GM19468 (cell line): ENCODE measurements around the gene OR10Z1.

ENCODE experiments used
- ATAC-seq: cut with Tn5 transposase; IDR thresholded peaks from one replicate; pipeline ENCODE4 v1.9.1; 2021; ENCODE audit warnings: mild to moderate bottlenecking, moderate library complexity, moderate number of reproducible peaks; ENCODE audit not compliant: unreplicated experiment; ENCODE audit errors: extremely low read depth

OR10Z1 gene, protein sequence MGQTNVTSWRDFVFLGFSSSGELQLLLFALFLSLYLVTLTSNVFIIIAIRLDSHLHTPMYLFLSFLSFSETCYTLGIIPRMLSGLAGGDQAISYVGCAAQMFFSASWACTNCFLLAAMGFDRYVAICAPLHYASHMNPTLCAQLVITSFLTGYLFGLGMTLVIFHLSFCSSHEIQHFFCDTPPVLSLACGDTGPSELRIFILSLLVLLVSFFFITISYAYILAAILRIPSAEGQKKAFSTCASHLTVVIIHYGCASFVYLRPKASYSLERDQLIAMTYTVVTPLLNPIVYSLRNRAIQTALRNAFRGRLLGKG

DNA sequence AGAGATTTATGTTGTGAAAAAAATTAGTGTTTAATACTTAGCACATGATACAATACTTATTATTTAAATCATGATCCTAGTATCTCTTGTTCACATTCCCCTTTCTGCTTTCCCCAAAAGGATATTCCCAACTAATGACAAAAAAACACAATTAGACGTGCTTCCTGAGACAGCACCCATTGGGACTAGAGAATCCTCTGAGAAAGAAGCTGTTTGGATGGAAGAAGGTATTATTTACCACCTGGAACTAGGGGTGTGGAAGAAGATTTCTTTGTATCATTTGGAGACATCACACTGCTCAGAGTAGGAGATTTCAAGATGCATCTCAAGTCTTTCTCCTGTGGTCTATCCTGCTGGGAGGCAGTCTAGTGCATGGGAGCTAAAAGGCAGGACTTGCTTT is at the start of gene OR10Z1:
OR10Z1 (plus strand) TSS at position 301 of the 400 bp plus-strand sequence. CDS start 1,171 bp downstream, outside the sequence.
- ATAC-seq: no peak

DNA sequence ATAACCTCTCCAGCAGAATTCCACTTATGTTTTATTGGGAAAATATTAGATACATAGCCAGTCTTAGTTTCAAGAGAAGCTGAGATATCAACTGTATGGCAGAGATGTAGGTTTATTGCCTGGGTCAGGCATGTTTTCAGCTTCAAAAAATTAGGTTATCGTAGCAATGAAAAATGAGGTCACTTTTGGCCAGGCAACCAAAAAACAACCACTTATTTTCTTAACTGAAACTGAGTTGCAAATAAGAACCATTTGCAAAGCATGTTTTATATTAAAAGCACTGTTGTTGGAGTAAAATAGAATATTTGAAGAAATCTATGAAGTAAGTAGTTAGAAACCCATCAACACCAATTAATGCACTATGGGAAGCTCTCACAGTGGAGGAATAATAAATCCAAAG is 45.4 kb upstream of the OR10Z1 start:
- ATAC-seq: no peak

DNA sequence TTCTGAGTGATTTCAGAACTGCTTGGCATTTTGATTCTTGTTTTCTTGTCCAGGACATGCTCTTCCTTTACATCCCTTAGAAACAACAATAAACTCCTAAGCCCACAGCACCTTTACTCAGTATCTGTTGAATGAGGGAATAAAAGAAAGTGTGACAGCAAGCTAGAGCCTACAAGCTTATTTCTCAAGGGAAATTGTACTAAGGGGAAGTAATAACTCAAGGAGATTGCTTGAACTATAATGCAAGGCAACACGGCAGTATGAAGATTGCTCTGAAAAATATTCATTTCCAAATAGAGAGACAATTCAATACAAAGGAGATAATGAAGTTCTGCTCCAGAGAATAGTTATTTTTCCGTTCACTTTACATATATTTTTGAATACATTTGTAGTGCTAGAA is 41.2 kb upstream of the OR10Z1 start:
- ATAC-seq: no peak

DNA sequence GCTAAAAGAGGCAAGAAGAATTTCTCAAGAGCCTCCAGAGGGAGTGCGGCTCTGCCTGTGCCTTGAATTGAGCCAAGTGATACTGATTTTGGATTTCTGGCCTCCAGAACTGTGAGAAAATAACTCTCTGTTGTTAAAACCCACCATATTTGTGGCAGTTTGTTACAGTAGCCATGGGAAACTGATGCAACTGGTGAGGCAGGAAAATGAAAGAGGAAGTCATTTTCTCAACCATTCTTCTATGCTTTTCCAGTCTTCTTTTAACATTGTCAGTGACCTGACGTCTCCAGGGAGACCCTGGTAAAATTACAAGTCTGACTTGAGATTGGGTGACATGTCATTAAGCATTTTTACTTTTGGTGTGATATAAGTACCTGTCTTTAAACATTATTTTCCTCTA is 40.5 kb upstream of the OR10Z1 start:
- ATAC-seq: no peak

DNA sequence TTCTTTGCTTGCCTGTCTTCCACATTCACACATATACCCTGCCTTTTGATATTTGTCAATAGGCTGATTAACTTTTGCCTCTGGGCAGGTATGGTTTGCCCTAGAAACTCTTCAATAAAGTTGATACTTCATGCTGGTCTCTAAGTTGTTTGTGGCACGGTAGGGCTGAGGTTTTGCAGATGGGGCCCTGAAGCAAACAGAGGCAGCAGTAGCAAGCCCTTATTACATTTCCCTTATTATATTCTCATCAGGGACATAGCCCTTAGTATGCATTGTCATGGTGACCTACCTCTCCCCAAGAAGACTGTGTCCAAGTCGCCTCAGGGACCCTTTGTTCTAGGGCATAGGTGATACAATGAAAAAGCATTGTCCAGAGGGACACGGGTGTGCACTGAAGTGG is 34.6 kb upstream of the OR10Z1 start, which contains the start of gene OR6P1:
OR6P1 (minus strand) TSS at position 101 of the 400 bp plus-strand sequence. CDS start 6,976 bp downstream, outside the sequence.
- ATAC-seq: no peak

DNA sequence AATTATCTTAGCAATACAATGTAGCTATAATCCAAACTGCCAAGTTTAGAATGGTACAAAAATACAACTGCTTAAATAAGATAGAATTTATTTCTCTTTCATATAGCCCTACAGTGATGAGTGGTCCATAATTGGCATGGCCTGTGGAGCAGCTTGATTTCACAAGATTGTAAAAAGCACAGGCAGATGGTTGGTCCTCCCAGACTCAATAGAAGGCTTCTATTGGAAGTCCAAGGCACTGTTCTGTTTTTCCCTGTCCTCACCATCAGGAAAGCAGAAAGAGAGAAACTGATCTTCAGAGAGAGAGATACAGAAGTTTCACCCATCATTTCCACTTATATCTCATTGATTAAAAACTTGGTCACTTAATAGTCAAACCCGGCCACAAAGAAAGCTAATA is 32.8 kb upstream of the OR10Z1 start:
- no peak for ATAC-seq

DNA sequence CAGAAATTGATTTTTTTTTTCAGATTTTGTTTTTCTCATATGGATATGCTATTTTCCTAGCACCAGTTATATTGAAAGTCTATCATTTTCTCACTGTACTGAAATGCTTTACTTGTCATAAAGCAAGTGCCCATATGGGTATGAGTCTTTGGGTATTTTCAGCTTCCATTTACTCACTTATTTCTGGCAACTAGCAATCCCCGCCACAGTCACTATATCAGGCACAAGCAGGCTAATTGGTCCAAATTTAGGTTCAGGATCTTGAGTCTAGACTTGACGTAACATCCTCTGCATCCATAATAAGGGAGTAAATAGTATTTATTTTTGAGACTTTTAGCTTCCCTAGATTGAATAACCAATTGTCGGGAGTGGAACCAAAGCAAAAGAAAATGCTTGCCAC is 27.5 kb upstream of the OR10Z1 start:
- ATAC-seq: no peak

DNA sequence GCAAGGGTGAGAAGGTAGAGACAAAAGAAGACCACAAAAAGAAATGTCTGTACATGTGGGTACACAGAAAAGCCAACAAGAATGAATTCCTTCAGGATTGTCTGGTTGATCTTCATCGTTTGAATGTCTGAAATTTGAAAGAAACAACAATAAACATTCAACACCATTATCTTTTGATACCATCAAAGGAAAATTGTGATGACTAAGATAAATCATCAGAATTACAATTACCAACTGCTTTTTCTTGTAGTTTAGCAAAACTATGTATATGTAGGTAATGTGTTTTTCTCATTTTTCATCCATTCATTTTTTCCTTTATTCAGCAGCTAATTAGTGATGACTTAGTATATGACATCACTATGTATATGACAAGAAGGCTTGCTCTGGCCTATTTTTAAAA is 25.3 kb upstream of the OR10Z1 start, which contains the start of gene OR10X1:
OR10X1 (minus strand) TSS at position 167 of the 400 bp plus-strand sequence; CDS start at position 167, 0 bp downstream.
- no peak for ATAC-seq

DNA sequence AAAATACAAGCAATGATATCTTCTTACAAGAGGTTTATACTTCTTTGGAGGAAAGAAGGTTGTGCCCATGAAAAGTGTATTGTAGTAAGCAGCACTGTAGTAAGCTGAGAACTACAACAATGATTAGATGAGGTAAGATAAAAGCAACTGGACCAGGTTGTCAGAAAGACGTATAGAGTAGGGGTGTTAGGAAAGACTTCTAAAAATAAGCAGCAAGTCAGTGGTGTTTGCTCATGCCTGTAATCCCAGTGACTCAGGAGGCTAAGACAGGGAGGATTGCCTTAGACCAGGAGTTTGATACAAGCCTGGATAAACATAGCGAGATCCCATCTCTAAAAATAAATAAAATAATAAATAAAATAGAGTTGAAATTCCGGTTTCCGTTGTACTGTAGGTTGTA is 21.1 kb upstream of the OR10Z1 start:
- no peak for ATAC-seq

DNA sequence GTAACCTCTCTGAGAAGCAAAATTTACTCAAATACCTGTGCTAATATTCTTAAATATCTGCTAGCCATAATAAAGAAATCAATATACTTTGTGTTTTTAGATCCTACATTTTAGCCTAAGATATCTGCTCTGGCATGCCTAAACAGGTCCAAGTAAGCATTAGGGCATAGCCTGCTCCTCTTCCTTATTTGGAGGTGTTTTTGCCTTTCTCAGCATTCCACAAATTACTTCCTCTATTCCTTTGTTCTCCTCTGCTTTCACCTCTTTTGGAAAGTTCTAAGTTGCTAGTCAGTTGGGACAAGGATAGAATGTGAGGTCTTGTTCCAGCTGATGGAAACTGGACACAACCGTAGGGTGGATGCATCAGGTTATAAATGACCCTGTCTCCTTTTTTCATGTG is 18.1 kb upstream of the OR10Z1 start:
- no peak for ATAC-seq

DNA sequence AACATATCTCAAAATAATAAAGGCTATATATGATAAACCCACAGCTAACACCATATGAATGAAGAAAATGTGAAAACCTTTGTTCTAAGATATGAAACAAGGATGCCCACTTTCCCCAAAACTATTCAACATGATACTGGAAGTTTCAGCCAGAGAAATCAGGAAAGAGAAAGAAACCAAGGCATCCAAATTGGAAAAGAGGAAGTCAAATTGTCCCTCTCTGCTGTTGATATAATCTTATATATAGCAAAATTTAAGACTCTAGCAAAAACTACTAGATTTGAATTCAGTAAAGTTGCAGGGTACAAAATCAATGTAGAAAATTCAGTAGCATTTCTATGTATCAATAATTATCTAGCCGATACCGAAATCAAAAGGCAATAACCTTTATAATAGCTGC is 4.3 kb upstream of the OR10Z1 start:
- ATAC-seq: no peak

DNA sequence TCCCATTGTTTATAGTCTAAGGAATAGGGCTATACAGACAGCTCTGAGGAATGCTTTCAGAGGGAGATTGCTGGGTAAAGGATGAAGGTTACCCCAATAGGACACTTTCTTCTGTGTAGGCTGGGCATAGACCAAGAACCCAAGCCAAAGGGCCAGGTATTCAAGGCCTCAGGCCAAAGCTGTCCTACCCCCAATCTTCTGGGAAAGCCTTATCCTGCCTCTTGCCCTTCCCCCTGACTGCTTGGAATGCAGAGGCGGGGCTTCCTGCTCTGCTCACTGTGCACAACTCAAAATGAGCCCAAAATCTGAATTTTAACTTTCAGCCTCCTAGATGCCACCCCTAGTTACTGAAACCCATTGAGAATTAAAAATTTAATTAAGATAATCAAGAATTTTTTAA is 2.2 kb downstream of the OR10Z1 start:
- no peak for ATAC-seq

DNA sequence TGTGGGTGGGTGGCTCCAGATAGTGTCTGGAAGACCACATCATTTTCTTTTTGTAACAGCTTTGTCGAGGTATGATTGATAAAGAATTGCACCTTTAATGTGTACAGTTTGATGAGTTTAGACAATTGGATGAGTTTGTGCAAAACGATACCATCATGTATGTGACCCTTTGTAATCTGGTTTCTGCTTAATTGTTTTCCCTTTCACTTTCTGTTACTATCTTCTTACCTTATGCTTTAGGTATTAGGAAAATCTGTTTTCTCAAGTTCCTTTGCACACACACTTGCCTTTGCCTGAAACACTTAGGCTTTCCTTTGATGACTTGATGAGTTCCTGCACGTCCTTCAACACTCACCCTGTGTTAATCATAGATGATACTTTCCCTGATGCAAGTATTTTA is 6.8 kb downstream of the OR10Z1 start:
- no peak for ATAC-seq

DNA sequence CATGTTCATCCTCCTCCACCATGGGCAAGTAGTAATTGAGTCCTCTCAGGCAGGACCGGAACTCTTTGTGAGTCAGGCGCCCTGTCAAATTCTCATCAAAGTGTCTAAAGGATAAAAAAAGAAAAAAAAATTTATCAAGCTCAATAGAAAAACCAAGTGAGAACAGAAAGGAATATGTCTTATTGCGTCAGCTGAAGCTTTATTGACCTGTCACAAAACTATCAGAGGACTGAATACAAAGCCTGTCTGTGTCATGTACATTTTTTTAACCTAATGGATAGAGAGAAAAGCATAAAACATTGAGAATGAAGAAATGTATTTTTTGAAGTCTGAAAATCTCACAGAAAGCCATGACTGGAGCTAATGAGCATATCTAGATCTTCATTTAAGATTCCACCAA is 8.7 kb downstream of the OR10Z1 start:
- ATAC-seq: no peak

DNA sequence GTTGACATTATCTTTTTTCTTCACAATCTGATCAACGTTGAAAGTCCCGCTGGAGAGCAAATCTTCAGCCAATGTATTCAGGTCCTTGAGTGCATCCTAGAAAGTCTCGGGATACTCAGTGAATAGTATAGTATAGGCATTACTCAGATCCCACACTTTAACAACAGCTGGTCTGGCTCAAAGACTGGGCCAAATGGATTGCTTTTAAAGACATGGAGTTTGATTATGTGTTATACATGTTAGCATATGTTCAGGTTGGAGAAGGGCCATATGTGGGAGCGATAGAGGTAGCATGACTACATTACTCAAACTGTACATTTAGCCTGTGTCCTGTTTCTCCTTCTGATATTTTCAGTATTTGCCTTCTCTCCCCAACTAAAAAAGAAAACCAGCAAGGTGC is 33.1 kb downstream of the OR10Z1 start:
- ATAC-seq: no peak

DNA sequence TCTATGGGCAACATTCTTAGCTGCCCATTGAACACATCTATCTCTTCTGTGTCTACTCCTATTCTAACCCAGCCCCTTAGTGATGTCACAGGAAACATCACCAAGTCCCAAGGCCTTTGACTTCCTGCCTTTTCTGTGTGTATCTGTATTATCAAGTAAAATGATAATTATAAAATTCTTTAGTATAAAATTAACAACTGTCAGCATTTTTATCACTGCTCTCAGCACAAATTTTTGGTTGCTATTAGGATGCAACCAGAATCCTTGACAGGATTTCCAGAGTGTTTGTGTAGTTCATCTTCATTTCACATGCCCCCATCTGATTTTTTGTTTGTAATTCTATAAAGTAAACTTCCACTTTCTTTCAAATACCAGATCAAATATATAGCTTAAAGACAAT is 33.8 kb downstream of the OR10Z1 start:
- no peak for ATAC-seq

DNA sequence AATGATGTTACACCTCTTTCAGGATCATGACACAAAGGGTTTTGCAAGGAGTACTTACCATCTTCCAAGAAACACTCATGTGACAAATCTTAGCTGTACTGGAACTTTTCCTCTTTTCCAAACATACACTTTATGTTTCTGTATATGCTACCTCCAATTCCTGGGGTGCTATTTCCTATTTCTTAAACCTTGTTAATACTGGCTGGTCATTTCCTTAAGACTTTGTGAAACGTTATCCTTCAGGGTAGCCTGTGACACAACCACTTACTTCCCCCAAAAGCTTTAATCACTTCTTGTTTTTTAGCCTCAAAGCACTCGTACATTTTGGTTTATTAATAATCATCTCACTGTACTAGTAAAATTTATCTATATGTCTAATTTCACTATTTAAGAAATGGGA is 39.4 kb downstream of the OR10Z1 start:
- no peak for ATAC-seq

DNA sequence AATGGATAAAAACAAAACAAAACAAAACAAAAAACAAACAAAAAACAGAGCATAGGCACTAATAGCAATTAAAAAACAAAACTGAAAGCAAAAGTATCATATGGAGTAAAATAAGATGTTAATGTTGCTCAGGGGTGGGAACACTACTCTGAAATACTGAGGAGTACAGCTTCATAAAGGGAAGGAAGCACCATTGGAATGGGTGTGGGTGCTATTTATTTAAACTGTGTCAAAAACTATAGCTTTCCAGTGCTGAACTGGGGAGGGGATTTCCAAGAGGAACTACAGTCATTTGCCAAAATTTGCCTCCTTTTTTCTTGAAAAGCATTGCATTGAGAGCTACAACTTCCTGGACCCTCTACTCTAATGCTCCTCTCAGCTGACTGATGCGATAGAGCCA is 41.4 kb downstream of the OR10Z1 start:
- ATAC-seq: no peak

DNA sequence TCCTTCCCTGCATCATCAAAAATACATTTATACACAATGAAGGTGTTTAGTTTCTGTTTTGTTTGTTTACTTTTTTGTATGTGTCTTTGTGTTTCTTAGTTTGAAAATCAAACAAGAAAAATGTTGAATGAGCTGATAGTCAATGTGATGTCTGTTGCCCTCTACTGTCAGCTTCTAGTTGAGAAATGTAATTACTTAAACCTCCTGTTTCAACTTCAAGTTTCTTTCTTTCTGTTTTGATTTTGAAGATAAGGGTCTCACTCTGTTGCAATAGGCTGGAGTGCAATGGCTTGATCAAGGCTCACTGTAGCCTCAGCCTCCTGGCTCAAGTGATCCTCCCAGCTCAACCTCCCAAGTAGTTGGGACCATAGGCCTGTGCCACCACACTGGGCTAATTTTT is 44.0 kb downstream of the OR10Z1 start:
- ATAC-seq: no peak

DNA sequence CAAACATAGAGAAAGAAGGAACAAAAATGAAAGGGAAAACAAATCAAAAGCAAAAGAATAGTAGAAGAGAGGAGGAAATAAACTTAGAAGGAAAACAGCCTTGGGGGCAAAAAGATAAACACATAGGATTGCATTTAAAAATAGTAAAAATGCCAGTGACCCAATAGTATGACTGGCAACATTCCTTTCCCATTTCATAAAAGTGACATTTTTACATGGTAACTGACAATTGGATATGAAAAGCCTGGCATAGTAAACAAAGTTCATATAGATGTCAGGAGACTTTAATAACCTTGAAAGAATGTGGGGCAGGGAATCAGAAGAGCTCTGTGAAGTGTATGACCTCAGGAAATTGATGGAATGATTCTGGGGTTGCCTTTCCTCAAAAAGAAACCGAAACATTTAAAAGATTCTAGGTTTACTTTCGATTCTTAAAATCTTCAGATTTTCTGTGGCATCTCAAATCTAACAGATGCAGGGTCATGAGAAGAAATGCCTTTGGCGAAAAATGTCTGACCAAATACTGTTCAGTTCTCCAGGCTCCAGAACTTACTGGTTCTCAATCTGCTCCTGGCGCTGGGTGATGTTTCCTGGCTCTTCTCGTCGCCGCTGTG is 47.8 kb downstream of the OR10Z1 start:
- no peak for ATAC-seq

DNA sequence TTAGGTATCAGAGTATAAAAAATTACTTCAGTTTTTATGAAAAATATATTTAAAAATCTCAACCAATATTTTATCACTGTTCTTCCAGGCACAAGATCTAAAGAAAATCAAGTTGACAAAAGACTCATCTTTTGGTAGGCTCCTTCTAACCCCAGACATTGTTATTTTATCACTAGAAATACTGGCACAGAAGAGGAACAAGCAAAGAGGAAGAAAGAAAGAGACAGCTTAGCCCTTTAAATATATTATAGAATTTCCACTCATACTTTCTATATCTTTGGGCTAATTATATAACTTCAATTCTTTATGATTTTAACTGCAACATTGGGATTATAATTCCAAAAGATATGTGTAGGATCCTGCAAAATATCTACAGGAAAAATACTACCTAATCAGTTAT is 49.0 kb downstream of the OR10Z1 start:
- ATAC-seq: no peak

DNA sequence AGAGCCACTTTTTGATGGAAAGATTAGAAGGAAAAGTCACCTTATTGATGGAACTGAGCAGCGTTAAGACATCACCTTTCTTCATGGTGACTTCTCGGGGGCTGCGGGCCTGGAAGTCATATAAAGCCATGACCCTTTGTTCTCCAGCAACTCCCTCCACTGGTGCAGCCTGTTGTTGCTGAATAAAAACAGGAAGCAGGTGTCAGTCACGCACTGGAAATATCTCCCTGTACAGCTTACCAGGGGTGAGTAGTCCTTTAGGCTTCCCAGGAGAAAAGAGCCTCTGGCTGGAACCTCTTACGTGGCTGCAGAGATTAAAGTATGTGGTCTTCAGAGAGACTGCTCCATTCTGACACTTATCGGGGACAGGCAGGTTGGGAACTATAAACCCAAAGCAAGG is 49.5 kb downstream of the OR10Z1 start:
- no peak for ATAC-seq
